T-helper 22 cell (primary cell): ENCODE measurements around the gene ADRM1.

ENCODE experiments used
- DNase-seq: peaks from one replicate; pipeline ENCODE4 v3.0.0-alpha.2; 2020; ENCODE audit warnings: low read depth

The ADRM1 gene

DNA sequence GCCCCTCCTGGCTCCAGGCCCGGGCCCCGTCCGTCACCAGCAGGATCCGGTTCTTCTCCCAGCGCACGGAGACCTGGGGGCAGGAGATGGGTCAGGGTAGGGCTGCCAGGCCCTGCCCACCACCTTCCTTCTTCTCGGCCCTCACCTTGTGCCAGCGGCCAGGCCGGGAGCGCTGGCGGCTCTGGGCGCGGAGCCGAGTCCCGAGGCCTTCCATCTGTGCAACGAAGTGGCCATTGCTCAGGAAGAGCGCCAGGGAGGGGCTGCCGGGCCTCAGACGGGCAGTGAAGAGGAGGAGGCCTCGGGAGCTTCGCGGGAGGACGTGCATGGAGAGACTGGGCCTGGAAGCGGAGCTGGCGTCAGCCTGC is 7.9 kb downstream of the ADRM1 start:
- DNase-seq, result no peak

DNA sequence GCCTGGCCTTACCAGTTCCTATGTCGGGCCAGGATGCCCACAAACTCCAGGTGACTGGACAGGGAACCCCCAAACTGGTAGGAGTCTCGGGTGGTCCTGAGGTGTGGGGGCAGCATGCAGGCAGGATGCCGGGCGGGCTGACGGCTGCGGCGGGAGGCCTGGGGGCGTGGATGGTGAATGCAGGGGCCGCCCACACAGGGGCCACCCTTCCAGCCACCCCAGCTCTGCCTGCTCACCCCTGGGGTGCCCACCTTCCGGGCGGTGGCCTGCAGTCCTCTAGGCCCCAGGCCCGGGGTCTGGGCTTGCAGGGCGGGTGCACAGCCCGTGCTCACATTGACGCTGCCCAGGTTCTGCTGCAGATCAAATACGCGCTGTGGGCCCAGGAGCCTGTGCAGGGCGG is 8.4 kb downstream of the ADRM1 start:
- no peak for DNase-seq

DNA sequence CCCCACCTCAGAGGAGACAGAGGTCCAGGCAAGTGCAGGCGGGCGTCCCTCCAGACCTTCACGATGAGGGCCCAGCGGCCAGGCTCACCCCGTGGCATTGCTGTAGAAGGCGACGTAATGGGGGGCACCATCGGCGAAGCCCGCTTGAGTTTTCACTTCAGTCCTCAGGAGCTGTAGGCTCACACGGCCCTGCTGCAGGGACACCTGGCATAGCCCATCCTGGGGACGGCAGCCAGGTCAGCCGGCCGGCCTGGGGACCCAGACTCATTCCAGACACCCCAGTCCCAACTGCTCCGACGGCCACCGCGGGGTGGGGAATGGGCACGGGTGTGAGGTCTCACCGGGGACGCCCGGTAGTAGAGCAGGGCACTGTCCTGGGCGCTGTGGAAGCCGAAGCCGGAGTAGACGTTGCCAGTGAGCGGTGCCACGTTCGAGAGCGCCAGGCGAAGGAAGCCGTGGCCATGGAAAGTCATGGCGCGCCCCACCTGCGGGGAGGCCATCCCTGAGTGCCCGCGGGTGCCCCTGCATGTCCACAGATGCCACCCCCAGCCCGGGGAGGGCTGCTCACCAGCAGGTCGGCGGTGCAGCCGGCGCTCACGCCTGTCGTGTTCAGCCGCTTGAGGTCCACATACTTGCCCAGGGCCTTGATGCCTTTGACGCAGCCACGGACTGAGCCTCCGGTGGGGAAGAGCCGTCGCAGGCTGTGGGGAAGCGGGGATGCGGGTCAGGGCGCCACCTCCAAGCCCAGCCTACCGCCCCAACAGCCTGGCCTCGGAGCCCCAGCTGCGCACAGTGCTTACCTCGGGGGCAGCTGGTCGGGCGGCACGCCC is 9.2 kb downstream of the ADRM1 start:
- DNase-seq, result no peak

DNA sequence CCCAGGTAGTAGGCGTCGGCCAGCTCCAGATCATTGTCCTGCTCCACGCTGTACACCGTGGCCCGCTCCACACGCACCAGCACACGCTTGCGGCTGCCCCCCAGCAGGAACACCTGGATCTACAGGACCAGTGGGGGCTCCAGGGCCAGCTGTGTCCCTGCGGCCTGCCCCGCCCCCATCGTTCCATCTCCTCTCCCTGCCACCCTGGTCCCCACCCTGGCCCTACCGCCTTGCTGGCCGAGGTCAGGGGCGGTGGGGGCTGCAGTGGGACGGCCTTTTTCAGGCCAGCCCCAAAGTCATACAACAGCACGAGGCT is 9.8 kb downstream of the ADRM1 start:
- no peak for DNase-seq

DNA sequence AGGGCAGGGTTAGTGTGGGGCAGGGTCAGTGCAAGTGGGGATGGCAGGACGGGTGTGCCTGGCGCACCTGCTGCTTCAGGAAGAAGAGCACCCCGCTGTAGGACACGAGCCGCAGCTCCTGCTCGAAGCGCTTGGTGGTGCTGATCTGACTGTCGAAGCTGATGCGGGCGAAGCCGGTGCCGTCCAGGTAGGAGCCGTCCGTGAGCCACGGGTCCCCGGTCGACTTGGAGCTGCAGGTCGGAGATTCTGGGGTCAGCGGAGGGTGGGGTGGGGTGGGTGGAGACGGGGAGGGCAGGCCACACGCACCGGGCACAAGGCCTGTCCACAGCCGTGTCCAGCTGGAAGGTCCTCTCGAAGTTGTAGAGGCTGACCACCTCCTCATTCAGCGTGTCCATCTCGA is 10.2 kb downstream of the ADRM1 start:
- DNase-seq, result no peak

DNA sequence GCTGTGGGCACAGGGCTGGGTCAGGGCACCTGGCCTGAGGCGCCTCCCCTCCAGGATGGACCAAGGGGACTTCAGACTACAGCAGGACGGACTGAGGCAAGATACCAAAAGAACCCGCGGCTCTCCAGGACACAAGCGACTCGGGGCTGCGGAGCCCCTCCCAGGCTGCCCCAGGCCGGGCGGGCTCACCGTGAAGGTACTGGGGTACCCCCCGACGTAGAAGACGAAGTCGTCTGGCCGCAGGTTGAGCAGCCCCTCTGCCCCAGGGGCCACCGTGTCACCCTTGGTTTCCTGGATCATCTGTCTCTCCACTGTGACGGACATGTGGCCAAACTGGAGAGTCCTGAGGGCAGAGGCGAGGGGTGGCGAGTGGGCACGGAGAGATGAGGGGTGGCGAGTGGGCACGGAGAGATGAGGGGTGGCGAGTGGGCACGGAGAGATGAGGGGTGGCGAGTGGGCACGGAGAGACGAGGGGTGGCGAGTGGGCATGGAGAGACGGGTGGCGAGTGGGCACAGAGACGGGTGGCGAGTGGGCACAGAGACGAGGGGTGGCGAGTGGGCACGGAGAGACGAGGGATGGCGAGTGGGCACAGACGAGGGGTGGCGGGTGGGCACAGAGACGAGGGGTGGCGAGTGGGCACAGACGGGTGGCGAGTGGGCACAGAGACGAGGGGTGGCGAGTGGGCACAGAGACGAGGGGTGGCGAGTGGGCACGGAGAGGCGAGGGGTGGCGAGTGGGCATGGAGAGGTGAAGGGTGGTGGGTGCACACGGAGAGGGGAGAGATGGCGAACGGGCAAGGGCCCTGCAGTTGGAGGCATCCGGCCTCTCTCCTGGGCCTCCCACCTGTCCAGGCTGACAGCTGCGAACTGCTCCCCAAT is 10.9 kb downstream of the ADRM1 start:
- DNase-seq, result no peak

DNA sequence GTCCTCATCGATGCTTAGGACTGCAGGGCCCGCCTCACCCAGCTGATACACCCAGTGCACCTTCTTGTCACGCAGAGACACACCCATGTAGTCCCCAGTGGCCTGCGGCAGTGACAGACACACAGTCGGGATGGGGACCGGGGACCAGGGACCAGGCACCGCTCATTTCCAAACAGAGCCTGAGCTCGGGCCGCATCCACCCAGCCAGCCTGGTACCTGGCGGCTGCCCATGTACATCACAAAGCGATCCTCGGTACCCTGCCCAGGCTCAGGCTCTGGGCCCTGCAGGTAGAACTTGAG is 11.5 kb downstream of the ADRM1 start:
- no peak for DNase-seq

DNA sequence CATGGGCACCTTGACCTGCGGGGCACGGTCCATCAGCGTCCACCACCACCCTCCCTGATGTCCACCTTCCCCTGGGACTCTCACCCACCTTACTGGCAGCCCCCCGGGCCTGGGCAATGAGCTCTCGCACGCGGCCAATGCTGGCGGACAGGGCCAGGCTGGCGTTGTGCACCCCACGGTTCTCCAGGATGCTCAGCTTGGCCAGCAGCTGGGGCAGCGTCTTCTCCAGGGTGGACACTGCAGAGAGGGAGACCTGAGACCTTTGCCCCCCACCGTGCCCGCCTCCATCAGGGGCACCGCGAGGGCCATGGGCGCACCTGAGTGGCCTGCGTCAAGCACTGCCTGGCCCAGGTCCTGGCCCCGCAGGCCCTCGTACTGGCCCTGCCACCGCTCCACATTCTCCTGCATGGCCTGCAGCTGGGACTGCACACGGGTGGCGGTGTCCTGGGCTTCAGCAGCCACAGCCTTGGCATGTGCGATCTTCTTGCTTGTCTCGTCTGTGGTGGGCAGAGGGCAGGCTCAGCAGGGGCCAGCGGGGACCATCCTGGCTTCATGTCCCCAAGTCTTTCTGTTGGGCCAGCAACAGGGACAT is 12.0 kb downstream of the ADRM1 start:
- DNase-seq, result no peak

DNA sequence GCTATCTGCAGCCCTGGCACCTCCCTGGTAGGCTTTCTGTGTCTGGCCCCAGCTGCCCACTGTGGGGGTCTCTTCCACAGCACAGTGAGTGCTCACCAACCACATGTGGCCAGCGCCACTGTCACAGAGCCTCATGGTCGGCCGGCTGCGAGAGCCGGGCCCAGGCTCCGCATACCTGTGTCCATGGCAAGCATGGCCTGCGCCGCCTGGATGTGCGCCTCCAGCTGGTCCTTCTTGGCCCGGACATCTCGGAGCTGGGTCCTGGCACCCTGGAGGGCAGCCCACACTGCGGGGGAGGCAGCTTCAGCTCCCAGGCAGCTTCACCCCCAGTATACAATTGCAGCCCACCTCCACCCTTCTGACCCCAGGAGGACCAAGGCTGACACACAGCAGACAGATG is 13.0 kb downstream of the ADRM1 start:
- no peak for DNase-seq

DNA sequence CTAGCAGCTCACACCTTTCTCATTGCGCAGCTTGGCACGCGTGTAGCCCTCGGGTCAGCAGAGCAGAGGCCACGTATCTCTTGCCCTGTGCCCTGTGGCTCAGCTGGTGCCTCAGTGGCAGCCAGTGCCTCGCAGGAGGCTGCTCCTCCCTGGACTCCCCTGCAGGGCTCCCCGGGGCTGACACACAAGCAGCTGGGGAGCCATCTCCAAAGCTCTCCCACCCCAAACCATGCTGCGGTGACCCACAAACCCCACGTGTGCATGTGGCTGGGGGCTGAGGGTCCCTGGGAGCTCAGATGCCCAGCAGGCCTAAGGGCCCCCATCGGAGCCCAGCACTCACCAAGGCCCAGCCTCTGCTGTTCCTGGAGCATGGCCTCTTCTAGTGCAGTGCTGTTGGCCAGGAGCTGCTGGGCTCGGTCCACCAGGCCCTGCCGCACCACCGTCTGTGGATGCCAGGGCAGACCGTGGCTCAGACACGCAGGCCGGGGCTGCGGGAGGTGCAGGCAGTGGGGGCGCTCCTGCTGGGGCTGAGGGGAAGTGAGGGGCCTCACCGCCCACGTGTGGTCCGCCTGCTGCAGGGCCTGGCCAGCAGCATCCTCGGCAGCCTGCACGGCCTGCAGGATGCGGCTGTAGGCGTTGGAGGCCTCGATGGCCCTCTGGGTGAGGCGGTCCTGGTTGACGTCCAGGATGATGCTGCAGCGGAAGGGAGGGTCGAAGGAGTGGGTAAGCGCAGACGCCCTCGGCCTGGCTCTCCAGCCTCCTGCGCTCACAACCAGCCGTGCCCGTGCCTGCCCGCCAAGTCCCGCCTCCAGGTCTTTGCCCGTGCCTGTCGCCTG is 13.8 kb downstream of the ADRM1 start:
- DNase-seq, result no peak

DNA sequence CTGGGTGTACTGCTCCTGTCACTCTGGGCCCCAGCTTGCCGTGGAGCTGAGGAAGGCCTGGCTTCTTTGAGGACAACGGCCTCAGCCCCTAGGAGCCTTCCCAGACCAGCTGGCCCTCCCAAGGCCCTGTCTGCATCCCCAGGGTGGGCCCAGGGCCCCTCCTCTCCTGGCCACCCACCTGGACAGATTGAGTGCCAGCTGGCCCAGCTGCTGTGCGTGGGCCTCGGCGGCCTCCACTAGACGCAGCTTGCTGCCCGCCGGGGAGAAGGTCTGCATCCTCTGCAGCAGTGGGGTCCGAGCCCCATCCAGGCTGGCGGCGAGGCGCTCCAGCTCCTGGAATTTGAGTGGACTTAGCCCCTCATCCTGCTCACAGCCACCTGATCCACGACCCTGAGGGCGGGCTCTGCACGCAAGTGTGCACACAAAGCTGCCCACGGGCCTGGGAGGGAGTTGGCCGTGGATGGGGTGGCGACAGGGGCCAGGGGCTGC is 14.4 kb downstream of the ADRM1 start:
- DNase-seq, result no peak

DNA sequence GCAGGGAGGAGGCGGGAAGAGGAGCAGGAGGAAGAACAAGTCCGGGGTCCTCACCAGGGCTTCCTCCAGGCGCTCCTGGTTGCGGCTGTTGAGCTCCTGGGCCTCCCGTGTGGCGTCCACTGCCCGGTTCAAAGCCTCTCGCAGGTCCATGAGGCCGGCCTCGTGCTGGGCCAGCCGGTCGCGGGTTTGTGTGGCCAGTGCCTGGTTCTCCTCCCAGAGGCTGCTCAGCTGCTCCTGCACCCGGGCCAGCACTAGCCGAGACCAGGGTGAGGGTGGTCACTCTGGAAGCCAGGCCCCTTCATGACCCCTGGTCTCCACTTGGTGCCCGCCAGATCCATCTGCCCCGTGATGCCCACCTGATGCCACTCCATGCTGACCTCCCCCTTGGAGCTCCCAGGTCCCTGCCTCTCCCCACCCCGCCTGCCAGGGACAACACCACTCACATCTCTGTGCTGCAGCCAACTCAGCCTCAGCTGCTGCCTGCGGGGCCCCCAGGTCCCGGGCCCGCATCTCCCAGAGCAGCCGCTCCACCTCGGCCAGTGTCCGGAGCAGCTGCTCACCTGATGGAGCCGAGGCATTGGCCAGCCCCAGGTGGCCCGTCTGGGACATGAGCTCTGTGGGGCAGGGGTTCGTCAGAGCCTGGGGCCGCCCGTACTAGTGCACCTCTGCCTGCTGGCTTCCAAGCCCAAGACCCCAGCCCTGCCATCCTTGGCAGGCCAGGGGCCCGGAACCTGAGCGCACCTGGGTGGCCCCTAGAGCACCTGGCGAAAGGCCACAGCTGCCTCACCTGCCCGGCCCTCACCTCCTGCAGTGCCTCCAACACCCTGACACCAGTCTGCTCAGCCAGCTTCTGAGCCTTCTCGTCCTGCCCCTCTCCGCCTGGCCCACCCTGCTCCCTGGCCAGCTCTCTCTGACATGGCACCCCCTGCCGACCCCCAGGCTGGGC is 15.9 kb downstream of the ADRM1 start:
- DNase-seq, result no peak

DNA sequence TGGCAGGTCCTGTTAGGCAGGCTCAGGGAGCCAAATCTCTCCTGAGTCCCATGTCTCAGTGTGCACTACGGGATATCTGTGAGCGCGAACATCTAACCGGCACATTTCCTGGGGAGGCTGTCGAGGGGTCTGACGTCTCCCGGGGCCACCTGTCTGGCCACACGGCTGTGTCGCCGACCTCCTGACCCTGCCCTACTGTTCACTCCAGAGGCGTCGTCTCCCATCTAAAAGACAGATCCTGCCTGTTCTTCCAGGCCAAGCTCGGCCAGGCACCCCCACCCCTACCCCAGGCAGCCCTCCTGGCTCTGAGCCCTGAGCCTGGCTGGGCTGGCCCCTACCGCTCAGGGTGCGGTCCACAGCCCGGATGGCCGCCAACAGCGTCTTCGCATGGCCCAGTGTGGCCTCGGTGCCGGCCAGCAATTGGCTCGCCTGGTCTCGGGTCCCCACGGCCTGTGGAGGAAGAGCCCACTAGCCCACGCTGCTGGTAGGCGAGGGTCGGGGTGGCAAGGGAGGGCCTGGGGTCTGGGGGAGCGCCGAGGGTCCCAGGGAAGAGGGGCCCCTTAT is 16.6 kb downstream of the ADRM1 start:
- DNase-seq, result no peak

DNA sequence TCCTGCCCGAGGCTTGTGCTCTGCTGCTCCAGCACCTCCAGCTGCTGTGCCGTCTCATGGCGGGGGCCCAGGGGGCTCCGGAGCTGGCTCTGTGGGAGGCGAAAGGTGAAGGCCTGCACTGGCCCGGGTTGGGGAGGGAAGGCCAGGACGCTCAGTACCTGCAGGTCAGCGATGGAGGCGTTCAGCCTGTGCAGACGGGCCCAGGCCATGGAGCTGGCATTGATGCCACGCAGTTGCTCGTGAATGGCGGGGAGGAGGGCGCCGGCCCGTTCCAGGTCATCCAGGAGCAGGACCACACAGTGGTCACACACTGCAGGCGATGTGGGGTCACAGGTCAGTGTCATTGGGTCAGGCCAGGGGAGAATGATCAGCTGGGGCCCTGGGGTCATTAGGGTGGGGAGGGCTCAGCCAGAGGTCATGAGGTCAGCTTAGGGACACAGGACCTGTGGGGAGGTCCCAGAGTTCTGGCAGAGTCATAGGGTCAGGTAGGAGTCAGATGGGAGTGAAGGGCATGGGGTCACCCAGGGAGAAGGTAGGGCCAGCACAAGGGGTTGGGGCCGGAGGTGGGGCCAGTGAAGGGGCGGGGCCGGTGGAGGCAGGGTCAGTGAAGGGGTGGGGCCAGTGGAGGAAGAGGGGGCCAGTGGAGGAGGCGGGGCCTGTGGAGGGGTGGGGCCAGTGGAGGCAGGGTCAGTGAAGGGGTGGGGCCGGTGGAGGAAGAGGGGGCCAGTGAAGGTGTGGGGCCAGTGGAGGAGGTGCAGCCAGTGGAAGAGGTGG is 18.0 kb downstream of the ADRM1 start:
- DNase-seq, result no peak

DNA sequence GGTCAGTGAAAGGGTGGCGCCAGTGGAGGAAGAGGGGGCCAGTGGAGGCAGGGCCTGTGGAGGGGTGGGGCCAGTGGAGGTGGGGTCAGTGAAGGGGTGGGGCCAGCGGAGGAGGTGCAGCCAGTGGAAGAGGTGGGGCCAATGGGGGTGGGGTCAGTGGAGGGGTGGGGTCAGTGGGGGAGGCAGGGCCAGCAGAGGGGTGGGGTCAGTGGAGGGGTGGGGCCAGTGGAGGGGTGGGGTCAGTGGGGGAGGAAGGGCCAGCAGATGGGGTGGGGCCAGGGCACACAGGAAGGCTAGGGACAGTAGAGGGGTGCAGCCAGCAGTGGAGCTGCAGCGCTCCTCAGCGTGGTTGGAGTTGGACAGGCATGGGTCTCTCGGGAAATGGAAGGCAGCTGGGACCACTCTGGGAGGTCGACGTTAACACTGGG is 18.7 kb downstream of the ADRM1 start:
- DNase-seq, result no peak

DNA sequence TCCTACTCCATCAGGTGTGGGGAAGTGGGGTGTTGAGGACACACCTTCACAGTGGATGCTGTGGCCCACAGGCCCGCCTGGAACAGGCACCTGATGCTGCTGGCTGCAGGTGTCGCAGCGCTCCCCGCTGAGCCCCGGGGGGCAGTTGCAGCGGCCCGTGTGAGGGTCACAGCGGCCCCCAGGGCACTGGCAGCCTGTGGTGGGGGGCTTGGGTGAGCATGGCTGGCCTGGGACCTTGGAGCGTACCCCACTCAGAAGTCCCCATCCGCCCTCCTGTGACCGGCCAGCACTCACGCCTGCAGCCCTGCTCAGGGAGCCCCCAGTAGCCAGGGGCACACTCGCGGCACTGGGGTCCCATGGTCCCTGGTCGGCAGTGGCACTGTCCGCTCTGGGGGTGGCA is 19.2 kb downstream of the ADRM1 start:
- DNase-seq, result no peak

DNA sequence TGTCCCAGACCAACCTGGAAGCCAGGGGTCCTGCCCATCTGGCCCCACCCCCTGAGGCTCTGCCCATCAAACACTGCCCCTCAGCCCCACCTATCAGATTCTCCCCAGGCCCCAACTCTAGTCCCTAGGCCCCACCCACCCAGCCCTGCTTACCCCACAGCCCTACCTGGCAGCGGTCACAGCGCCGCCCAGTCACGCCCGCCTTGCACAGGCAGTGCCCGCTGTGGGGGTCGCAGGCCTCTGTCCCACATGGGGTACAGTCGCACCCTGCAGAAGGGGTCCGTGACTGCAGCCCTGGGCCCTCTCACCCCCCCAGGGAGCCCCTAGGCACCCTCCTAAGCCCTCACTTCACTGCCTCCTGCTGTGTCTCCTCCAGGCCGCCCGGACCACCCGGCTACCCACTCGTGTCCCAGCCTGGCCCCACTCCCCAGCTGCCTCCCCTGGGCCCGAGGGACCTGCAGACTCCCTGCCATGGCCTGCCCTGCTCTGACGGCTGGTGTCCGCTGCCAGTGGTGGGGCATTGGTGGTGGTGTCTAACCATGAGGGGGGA is 19.8 kb downstream of the ADRM1 start:
- no peak for DNase-seq

DNA sequence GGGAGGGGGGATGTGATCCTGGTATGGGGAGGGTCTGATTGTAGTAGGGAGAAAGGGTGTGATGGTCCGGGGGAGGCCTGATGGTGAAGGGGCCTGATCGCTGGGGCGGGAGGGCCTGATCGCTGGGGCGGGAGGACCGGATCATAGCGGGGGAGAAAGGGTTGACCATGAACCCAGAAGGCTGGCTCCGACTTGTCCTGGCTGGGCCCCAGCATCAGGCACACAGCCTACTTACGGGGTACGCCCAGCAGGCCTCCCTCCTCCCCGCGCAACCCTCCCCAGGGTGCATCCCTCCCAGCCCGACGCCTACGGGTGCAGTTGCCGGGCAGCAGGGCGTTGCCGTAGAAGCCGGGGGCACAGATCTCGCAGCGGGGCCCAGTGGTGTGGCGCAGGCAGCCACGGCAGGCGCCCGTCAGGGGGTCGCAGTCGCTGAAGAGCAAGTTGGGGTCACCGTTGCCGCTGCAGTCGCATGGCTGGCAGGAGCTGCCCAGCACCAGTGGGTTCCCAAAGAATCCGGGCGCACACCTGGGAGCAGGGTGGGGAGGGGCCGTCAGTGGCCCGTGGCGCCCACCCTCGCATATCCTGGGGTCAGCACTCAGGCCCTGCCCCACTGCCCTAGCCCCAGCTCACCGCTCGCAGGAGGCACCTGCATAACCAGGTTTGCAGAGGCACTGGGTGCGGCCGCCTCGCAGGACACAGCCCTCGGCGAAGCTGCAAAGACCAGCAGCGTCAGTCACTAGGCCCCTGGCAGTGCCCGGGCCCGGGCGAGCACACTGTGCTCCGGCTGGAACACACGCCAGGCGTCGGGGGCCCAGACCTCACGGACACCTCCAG is 20.6 kb downstream of the ADRM1 start:
- no peak for DNase-seq
